DOHH2 (cell line): ENCODE data around the gene CBL.

Source experiments
- H3F3A ChIP-seq: fragments of 200-600 bp; sonication (generic), shearing (Covaris generic); 2 replicates; pipeline ENCODE4 v1.6.0; 2016; ENCODE audit warnings: antibody characterized with exemption, mild to moderate bottlenecking; ENCODE audit not compliant: control insufficient read depth, insufficient read depth
- H3K27ac ChIP-seq: fragments of 200-600 bp; sonication (generic); 2 replicates; pipeline ENCODE4 v1.5.1; 2014; ENCODE audit warnings: low read depth, mild to moderate bottlenecking, low read length, moderate library complexity
- H3K27me3 ChIP-seq: fragments of 200-600 bp; sonication (generic); 2 replicates; pipeline ENCODE4 v1.6.1; 2014; ENCODE audit warnings: mild to moderate bottlenecking, low read length, mixed read lengths; ENCODE audit not compliant: control insufficient read depth
- H3K36me3 ChIP-seq: fragments of 200-600 bp; sonication (generic); 2 replicates; pipeline ENCODE4 v1.6.1; 2014; ENCODE audit warnings: mild to moderate bottlenecking, low read length, moderate library complexity, mixed read lengths; ENCODE audit not compliant: control insufficient read depth
- H3K4me1 ChIP-seq: fragments of 200-600 bp; sonication (generic); 2 replicates; pipeline ENCODE4 v1.6.1; 2014; ENCODE audit warnings: mild to moderate bottlenecking, low read length, mixed read lengths; ENCODE audit not compliant: control insufficient read depth
- H3K4me2 ChIP-seq: fragments of 200-600 bp; sonication (generic); 2 replicates; pipeline ENCODE4 v1.6.0; 2014; ENCODE audit warnings: mild to moderate bottlenecking, low read length, moderate library complexity
- H3K4me3 ChIP-seq: fragments of 200-600 bp; sonication (generic); 2 replicates; pipeline ENCODE4 v1.5.1; 2014; ENCODE audit warnings: mild to moderate bottlenecking, low read length, mixed read lengths
- H3K79me2 ChIP-seq: fragments of 200-600 bp; sonication (generic); 2 replicates; pipeline ENCODE4 v1.6.1; 2014; ENCODE audit warnings: mild to moderate bottlenecking, low read length, mixed read lengths; ENCODE audit not compliant: control insufficient read depth
- H3K9me2 ChIP-seq: fragments of 200-600 bp; sonication (generic); replicated peaks from 2 replicates; pipeline ENCODE4 v1.6.1; 2014; ENCODE audit warnings: mild to moderate bottlenecking, low read length, mixed read lengths; ENCODE audit not compliant: control insufficient read depth
- H3K9me3 ChIP-seq: fragments of 200-600 bp; sonication (generic); 2 replicates; pipeline ENCODE4 v1.6.1; 2014; ENCODE audit warnings: antibody characterized with exemption, low read length, mixed read lengths; ENCODE audit not compliant: control insufficient read depth, insufficient read depth
- H4K20me1 ChIP-seq: fragments of 200-600 bp; sonication (generic); 2 replicates; pipeline ENCODE4 v1.6.0; 2014; ENCODE audit warnings: low read depth, mild to moderate bottlenecking, antibody characterized with exemption, low read length, moderate library complexity; ENCODE audit not compliant: control insufficient read depth, insufficient read depth
- EZH2phosphoT487 ChIP-seq: fragments of 200-600 bp; sonication (generic); IDR thresholded peaks from 2 replicates; pipeline ENCODE4 v1.6.1; 2017; ENCODE audit warnings: borderline replicate concordance, mild to moderate bottlenecking, antibody characterized with exemption, low read length, moderate library complexity, mixed read lengths
- TF ChIP-seq, protein P1 (sequence below): fragments of 200-600 bp; sonication (generic); IDR thresholded peaks from one replicate; pipeline ENCODE4 v1.5.1; 2014; ENCODE audit warnings: antibody characterized with exemption, mild to moderate bottlenecking, low read depth, low read length; ENCODE audit not compliant: poor library complexity, severe bottlenecking

CBL gene

DNA sequence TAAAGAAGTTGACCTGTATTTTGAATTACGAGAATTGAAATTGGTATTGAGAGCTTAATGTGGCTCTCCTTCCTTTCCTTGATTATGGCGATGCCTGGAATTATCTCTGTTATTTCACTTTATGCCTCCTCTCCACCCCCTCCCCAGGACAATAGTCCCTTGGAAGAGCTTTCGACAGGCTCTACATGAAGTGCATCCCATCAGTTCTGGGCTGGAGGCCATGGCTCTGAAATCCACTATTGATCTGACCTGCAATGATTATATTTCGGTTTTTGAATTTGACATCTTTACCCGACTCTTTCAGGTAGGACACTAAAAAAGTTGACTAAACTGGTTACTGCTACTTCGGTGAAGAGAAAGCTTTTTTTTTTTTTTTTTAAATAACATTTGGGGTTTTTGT, 67.6 kb downstream of the CBL start:
- no peaks in the 10 kb centered on the region for H3K27me3 ChIP-seq
- no peak overlapping the region for H3K27ac ChIP-seq
- no peaks in the 10 kb centered on the region for H3K9me2 ChIP-seq
- peaks cover 6% of the 10 kb centered on the region for H3K79me2 ChIP-seq
- H3K36me3 ChIP-seq, result peaks cover 49% of the 10 kb centered on the region
- no peaks in the 10 kb centered on the region for H4K20me1 ChIP-seq
- peaks cover 8% of the 10 kb centered on the region for H3F3A ChIP-seq
- no peaks in the 10 kb centered on the region for H3K4me1 ChIP-seq
- H3K4me3 ChIP-seq, result no peak overlapping the region
- H3K9me3 ChIP-seq, result no peaks in the 10 kb centered on the region
- H3K4me2 ChIP-seq, result no peak overlapping the region
- TF ChIP-seq EZH2phosphoT487, result no peak
- TF ChIP-seq, protein P1, sequence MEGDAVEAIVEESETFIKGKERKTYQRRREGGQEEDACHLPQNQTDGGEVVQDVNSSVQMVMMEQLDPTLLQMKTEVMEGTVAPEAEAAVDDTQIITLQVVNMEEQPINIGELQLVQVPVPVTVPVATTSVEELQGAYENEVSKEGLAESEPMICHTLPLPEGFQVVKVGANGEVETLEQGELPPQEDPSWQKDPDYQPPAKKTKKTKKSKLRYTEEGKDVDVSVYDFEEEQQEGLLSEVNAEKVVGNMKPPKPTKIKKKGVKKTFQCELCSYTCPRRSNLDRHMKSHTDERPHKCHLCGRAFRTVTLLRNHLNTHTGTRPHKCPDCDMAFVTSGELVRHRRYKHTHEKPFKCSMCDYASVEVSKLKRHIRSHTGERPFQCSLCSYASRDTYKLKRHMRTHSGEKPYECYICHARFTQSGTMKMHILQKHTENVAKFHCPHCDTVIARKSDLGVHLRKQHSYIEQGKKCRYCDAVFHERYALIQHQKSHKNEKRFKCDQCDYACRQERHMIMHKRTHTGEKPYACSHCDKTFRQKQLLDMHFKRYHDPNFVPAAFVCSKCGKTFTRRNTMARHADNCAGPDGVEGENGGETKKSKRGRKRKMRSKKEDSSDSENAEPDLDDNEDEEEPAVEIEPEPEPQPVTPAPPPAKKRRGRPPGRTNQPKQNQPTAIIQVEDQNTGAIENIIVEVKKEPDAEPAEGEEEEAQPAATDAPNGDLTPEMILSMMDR, result no peak

DNA sequence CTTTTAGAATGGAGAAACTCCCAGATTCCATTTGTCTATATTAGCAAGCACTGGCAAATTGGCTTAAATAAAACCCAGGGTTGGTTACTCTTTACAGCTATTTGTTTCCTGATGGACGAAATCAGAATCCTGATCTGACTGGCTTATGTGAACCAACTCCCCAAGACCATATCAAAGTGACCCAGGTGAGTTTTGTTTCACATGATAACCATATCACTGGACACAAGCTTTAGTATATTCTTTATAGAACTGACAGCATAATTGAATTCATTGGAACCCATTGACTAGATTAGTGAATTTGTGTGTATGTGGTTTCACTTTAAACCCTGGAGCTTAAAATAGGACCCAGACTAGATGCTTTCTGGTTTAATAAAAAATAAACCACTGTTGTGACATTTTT, 71.5 kb downstream of the CBL start:
- H3K36me3 ChIP-seq, result peaks cover 49% of the 10 kb centered on the region
- H3K9me2 ChIP-seq, result no peaks in the 10 kb centered on the region

DNA sequence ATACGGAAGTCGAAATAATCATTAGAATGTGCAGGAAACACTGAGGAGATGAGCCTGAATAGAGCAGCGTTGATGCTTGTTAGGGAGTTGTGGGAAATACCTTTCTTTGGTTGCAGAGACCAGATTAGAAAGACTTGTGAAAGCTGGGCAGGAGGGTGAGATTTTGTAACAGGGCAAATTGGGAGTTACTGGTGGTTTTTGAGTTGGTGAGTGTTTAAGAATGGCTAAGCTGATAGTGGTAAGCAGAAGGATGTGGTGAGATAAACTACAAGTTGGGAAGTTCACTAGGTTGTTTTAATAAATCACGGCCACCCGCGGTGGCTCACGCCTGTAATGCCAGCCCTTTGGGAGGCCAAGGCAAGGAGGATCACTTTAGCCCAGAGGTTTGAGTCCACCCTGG, 76.4 kb downstream of the CBL start:
- H3K9me3 ChIP-seq, result no peaks in the 10 kb centered on the region
- TF ChIP-seq EZH2phosphoT487, result no peak
- no peaks in the 10 kb centered on the region for H3K27me3 ChIP-seq
- no peak overlapping the region for H3K4me3 ChIP-seq
- no peak overlapping the region for H3K27ac ChIP-seq
- H3K4me2 ChIP-seq, result no peak overlapping the region
- H3K4me1 ChIP-seq, result peaks cover 4% of the 10 kb centered on the region; the same call in 1 of the 2 replicates
- H3K9me2 ChIP-seq, result no peaks in the 10 kb centered on the region
- H4K20me1 ChIP-seq, result no peaks in the 10 kb centered on the region
- no peaks in the 10 kb centered on the region for H3K79me2 ChIP-seq
- H3K36me3 ChIP-seq, result peaks cover 47% of the 10 kb centered on the region
- peaks cover 7% of the 10 kb centered on the region; the same call in 1 of the 2 replicates for H3F3A ChIP-seq

More for the DNA sequence above, 71.5 kb downstream of the CBL start:
- no peaks in the 10 kb centered on the region for H4K20me1 ChIP-seq
- no peak overlapping the region for H3K4me3 ChIP-seq
- no peaks in the 10 kb centered on the region for H3K79me2 ChIP-seq
- H3K4me1 ChIP-seq, result no peaks in the 10 kb centered on the region
- peaks cover 4% of the 10 kb centered on the region; the same call in 1 of the 2 replicates for H3F3A ChIP-seq
- no peak for TF ChIP-seq EZH2phosphoT487
- TF ChIP-seq, protein P1, result no peak
- H3K9me3 ChIP-seq, result no peaks in the 10 kb centered on the region
- no peak overlapping the region for H3K27ac ChIP-seq
- no peaks in the 10 kb centered on the region for H3K27me3 ChIP-seq
- H3K4me2 ChIP-seq, result no peak overlapping the region

DNA sequence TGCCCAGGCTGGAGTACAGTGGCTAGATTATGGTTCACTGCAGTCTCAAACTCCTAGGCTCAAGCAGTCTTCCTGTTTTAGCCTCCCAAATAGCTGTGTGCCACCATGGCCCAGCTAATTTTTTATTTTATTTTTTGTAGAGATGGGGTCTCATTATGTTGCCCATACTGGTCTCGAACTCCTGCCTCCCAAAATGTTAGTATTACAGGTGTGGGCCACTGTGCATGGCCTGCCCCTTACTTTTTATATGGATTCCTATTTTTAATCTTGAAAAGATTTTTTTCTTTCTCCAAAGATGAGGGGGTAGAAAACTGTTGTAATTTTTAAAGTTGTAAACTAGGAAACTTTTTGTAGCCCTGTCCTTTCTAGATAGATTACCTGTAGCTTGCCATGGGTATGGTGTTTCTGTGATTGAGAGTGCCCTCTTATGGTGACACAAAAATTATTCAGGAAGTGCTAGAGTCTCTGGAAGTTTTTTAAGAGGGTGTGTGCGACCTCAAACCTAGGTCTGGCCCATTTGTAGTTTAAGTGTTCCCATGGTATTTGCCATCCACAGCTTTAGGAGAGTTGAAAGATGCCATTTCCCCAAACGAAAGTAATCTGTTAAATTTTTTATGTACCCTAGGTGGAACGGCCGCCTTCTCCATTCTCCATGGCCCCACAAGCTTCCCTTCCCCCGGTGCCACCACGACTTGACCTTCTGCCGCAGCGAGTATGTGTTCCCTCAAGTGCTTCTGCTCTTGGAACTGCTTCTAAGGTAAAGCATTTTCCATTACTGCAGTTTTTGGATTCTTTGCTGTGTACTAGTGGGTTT, 78.4 kb downstream of the CBL start:
- Histone ChIP-seq H3K4me1 (peaks cover 4% of the 10 kb centered on the region; the same call in 1 of the 2 replicates), H3K4me3 (no peak overlapping the region), H3K4me2 (no peak overlapping the region), H3K9me2 (no peaks in the 10 kb centered on the region), H3K9me3 (no peaks in the 10 kb centered on the region), H3K27me3 (no peaks in the 10 kb centered on the region), H3K36me3 (peaks cover 47% of the 10 kb centered on the region), H3K27ac (no peak overlapping the region), H3F3A (peaks cover 6% of the 10 kb centered on the region; the same call in 1 of the 2 replicates), H4K20me1 (no peaks in the 10 kb centered on the region), H3K79me2 (no peaks in the 10 kb centered on the region)
- no peak for TF ChIP-seq EZH2phosphoT487
- TF ChIP-seq, protein P1, result peak; percentile 71
